T-helper 1 cell (primary cell): ENCODE data around the gene GARNL3.

ENCODE experiments used
- DNase-seq, 5 donors: peaks; one replicate each; pipeline ENCODE4 v3.0.0-alpha.2; 2012 to 2020

Gene GARNL3

GRCh38 chr9:127356906-127357305 is 92.3 kb downstream of the GARNL3 start:
- no peak for DNase-seq

DNA sequence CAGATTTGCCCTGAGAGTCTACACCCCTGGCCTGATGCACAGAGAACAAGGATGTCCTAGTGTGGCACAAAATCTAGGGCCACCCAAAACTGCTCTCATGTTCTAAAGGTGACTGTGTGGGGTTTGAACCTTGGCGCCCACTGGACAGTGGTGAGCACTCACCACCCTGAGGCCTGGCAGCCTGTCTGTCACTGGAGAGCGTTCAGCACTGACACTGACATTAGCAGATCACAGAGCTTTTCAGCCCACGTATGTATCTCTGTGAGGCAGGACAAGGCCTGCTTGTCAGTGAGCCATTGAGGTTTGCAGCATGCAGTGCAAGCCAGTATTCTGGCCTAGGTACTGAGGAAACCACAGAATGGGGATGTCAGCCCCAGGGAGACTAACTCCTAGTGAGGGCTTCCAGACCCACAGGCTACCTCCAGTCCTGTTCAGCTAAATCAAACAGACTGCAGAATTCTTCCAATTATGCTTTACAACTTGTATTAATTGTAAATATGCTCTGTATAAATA is 93.5 kb downstream of the GARNL3 start:
- DNase-seq: no peak

DNA sequence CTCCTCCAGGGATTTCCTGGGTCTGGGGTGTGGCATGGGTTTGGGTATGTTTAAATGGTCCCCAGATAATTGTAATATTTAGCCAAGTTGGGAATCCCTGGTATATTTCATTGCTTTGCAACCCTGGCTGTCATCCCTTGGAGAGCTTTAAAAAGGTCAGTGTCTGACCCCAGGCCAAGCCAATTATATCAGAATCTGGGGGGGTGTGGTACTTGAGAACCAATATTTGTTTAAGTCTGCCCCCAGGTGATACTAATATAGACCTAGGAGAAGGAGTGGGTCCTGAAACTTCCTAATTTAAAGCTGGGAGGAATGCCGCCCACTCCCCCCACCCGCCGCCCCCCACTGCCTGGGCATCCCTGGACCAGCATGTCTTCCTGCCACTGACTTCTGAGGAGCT is 94.2 kb downstream of the GARNL3 start:
- no peak for DNase-seq

- no peak for DNase-seq
These were observed 95.7 kb downstream of the GARNL3 start for GRCh38 chr9:127360250-127360649.

GRCh38 chr9:127360829-127361228 is 96.3 kb downstream of the GARNL3 start:
- no peak for DNase-seq

- DNase-seq: no peak
These were observed 97.0 kb downstream of the GARNL3 start for GRCh38 chr9:127361561-127361960.

DNA sequence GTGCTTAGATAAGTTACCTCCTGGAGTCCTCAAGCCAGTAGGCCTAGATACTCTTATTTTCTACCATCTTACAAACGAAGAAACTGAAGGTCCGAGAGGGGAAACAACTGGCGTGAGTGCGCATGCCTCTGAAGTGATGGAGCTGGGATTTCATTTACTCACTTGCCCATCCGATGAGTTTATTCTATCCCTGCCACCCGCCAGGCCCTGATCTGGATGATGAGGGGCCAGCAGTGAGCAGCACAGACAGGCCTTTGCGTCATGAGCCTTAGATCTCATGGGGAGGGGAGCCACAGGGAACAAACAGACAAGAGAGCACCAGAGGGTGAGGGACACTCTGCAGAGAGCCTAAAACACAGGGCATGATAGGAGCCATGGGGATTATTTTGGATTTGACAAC is 98.3 kb downstream of the GARNL3 start:
- DNase-seq: no peak

- DNase-seq: no peak
These were observed 100.9 kb downstream of the GARNL3 start for GRCh38 chr9:127365461-127365860.

DNA sequence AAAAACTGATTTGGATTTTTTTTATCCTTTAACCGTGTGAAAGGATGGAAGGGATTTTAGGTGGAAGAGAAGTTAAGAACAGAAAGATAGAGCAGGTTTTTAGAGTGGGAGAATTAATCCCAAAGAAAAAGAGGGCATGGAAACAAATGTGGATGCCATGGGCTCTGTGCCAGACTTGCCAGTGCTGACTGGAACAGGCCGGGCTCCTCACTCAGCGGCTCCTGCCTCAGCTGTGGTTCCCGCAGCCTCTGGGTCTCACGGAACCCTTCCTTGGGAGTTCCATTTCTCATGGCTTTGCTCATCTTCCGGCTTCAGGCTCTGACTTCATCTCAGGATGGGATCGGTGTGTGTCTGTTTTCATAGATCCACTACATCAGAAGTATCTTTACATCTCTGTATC is 102.0 kb downstream of the GARNL3 start:
- no peak for DNase-seq

- no peak for DNase-seq
These were observed 104.4 kb downstream of the GARNL3 start for GRCh38 chr9:127368852-127369402.

GRCh38 chr9:127369428-127369827 is 104.9 kb downstream of the GARNL3 start:
- DNase-seq: no peak

- DNase-seq: no peak
These were observed 105.6 kb downstream of the GARNL3 start for GRCh38 chr9:127370147-127370579.

DNA sequence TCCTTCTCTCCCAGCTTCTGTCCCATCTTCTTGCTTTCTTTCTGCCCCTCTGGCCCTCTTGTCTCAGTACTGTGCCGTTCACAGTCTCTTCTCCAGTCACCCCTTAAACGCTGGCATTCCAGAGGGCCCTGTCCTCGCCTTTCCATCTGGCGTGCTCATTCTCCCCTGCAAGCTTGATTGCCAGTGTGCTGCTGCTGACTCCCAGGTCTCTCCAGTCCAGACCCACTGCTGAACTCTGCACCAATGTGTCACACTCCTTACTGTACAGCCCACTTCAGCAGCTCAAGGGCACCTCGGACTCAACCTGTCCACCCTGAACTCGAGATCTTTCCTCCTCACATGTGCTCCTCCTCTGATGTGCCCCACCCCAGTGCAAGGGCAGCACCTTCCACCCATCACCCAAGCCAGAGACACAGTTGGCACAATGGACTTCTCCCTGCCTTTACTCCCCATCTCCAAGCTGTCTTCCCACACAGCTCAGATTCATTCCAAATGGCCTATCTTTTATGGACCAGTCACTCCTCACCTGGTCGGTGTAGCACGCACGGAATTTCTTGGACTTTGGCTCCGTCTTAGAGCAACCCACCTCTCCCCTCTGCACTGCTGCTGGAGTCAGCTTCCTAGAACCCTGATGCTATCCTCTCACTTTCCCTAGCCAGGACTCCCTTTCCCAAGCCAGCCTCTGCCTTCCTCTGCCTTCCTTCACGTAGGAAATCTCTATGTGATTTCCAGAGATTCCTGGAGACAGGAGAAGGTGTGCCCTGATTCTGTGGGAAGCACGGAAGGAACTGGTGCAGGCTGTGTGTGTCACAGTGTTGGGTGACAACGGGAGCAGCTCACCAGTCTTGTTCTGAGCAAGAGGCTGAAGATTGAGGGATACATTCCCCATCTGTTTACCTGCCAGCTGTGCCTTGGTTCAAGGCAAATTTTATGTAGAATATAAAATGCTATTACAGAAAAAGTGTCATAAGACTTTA is 106.4 kb downstream of the GARNL3 start:
- DNase-seq: no peak

DNA sequence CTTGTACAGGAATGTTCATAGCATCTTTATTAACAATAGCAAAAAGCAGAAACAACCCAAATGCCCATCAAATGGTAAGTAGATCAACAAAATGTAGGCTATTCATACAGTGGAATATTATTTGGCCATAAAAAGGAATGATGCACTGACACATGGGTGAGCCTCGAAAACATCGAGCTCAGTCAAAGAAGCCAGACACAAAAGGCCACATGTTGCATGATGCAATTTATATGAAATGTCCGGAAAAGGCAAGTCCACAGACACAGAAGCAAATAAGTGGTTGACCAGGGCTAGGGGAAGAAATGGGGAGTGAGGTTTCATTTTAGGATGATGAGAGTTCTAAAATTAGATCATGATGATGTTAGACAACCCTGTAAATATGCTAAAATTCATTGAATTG is 115.9 kb downstream of the GARNL3 start:
- no peak for DNase-seq

- no peak for DNase-seq
These were observed 118.0 kb downstream of the GARNL3 start for GRCh38 chr9:127382541-127382940.

- no peak for DNase-seq
These were observed 119.6 kb downstream of the GARNL3 start for GRCh38 chr9:127384016-127384730.

DNA sequence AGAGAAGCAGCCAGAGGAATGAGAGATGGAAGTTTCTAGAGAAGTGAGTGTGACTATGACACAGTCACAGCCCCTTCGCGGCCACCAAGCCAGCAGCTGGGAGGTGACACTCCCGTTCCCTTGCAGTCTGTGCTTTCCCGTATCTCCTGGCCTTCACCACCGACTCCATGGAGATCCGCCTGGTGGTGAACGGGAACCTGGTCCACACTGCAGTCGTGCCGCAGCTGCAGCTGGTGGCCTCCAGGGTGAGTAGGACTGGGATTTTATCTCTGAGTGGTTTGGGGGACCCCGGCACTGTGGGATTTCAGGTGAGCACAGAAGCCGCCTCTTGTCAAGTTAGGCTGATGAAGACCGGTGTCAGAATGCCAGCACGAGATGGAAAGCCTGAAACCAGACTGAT is 120.3 kb downstream of the GARNL3 start:
- DNase-seq: no peak

DNA sequence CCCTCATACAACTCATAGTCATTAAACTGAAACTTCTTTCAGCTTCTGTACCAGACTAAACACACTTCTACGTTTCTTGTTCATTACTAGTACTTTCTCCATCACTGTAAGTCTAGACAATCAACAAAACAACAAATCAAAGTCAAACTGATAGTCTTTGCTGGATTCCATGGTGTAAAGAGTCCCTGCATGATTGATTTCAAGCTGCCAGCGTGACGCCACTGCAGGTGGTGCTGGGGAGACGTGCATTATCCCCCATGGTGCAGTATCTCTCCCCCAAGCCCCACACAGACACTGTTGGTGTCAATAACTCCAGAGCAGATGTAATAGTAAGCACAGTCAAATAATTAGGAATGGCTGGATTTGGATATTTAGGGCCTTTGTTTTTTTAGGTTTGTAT is 121.7 kb downstream of the GARNL3 start:
- no peak for DNase-seq

- no peak for DNase-seq
These were observed 122.4 kb downstream of the GARNL3 start for GRCh38 chr9:127386981-127387380.

- DNase-seq: peak; percentile 68 to 92 (median 83)
These were observed 123.7 kb downstream of the GARNL3 start for GRCh38 chr9:127388037-127388855.

- no peak for DNase-seq
These were observed 124.3 kb downstream of the GARNL3 start for GRCh38 chr9:127388856-127389238.
